K562 (cell line): Measurements from ENCODE around the gene C14orf39. TPM values are rescaled to one million over a fixed set of nuclear protein-coding genes. Genes with fewer than 3 reads are reported as not detected.
A peak's percentile ranks its signal among the peaks of the same experiment; 100 is the strongest.

Source experiments
- ATAC-seq: fragments of 200-7000 bp; cut with Tn5 transposase; 3 replicates; pipeline ENCODE4 v1.9.1; 2020; ENCODE audit warnings: moderate library complexity
- BruUV-seq: library from RNA; stranded (reverse); fragments of 400-500 nt; replicated peaks from 2 replicates; lab custom pipeline; 2021; lab: Mats Ljungman, UMichigan
- CTCF ChIA-PET: fragments of 300-600 bp; formaldehyde crosslinking; extraction: SDS; loops from one replicate; lab custom pipeline; 2021; ENCODE audit warnings: low intra/inter-chr PET ratio; lab: Yijun Ruan, JAX
- POLR2A ChIA-PET: fragments of 300-600, 350-650 bp; sonication (Branson Sonifier 250); formaldehyde crosslinking; extraction: SDS; loops from one replicate; lab custom pipeline; 2021; ENCODE audit warnings: antibody characterized with exemption, inconsistent platforms; lab: Yijun Ruan, JAX
- DNase-seq, 4 experiments: peaks; one replicate each; pipeline versions ENCODE4 v3.0.0 to v3.0.0-alpha.2; 2011 to 2018; ENCODE audit warnings: low spot score in 3 of 4, mixed read lengths in 3 of 4; ENCODE audit errors: extremely low read depth in 1 of 4
- FAIRE-seq: peaks from 2 replicates; lab custom pipeline; 2011; peaks lifted over from hg19 to GRCh38; lab: Jason Lieb, UNC
- H2AFZ ChIP-seq: 2 replicates; pipeline ENCODE4 v1.6.0; 2011; ENCODE audit warnings: low read depth, low read length, control low read depth, inconsistent platforms
- H3K27ac ChIP-seq: fragments of 200-600 bp; 3 replicates; pipeline ENCODE4 v1.8.0; 2011; ENCODE audit warnings: low read depth, mild to moderate bottlenecking, control low read depth, inconsistent platforms, low read length, moderate library complexity, mixed read lengths; ENCODE audit errors: extremely low read depth
- H3K27me3 ChIP-seq, 2 experiments: fragments of 300-600 bp in 1 of 2; 2 replicates in 1 of 2; 3 replicates in 1 of 2; pipeline versions ENCODE4 v1.6.0 to v1.8.0; 2011; ENCODE audit warnings: inconsistent platforms in 2 of 2, low read length in 2 of 2, mild to moderate bottlenecking in 1 of 2, mixed read lengths in 1 of 2, moderate library complexity in 1 of 2; ENCODE audit not compliant: control insufficient read depth in 2 of 2, insufficient read depth in 2 of 2
- H3K36me3 ChIP-seq: fragments of 300-600 bp; 3 replicates; pipeline ENCODE4 v1.8.0; 2011; ENCODE audit warnings: mild to moderate bottlenecking, low read length, inconsistent platforms; ENCODE audit not compliant: control insufficient read depth, insufficient read depth
- H3K4me1 ChIP-seq, 2 experiments: fragments of 200-600 bp in 1 of 2; replicated peaks in 1 of 2; 2 replicates in 1 of 2; 3 replicates in 1 of 2; pipeline versions ENCODE4 v1.5.1 to v1.8.0; 2011; ENCODE audit warnings: inconsistent platforms in 2 of 2, low read length in 2 of 2, mild to moderate bottlenecking in 1 of 2, mixed read lengths in 1 of 2, moderate library complexity in 1 of 2; ENCODE audit not compliant: control insufficient read depth in 2 of 2, insufficient read depth in 2 of 2
- H3K4me2 ChIP-seq: 2 replicates; pipeline ENCODE4 v1.6.1; 2011; ENCODE audit warnings: low read length, control low read depth, inconsistent platforms, mixed read lengths; ENCODE audit not compliant: insufficient read depth
- H3K4me3 ChIP-seq: fragments of 200-600 bp; sonication (generic), shearing (Covaris generic); 2 replicates; pipeline ENCODE4 v1.5.1; 2016; ENCODE audit warnings: control low read depth, inconsistent platforms
- H3K79me2 ChIP-seq: fragments of 200-600 bp; 3 replicates; pipeline ENCODE4 v1.8.0; 2011; ENCODE audit warnings: low read length, inconsistent platforms; ENCODE audit not compliant: control insufficient read depth, insufficient read depth
- H3K9ac ChIP-seq, 2 experiments: 2 replicates each; pipeline versions ENCODE4 v1.6.0 to v1.6.1; 2011; ENCODE audit warnings: low read depth in 2 of 2, low read length in 2 of 2, control low read depth in 1 of 2, inconsistent platforms in 1 of 2, mild to moderate bottlenecking in 1 of 2, mixed read lengths in 1 of 2; ENCODE audit not compliant: insufficient read depth in 1 of 2
- H3K9me1 ChIP-seq: one replicate; pipeline ENCODE4 v1.6.0; 2011; ENCODE audit warnings: inconsistent platforms, mild to moderate bottlenecking, low read length, moderate library complexity; ENCODE audit not compliant: control insufficient read depth, insufficient read depth
- H3K9me3 ChIP-seq: replicated peaks from 2 replicates; pipeline ENCODE4 v1.5.1; 2011; ENCODE audit warnings: low read depth, low read length, inconsistent platforms; ENCODE audit not compliant: control insufficient read depth, insufficient read depth
- H4K20me1 ChIP-seq: replicated peaks from 2 replicates; pipeline ENCODE4 v1.6.1; 2011; ENCODE audit warnings: low read length, inconsistent platforms, mixed read lengths; ENCODE audit not compliant: control insufficient read depth, insufficient read depth
- CBX1 ChIP-seq: sonication (generic); IDR thresholded peaks from 2 replicates; pipeline ENCODE4 v1.6.1; 2016; ENCODE audit warnings: antibody characterized with exemption, low read depth, mild to moderate bottlenecking
- EP300 ChIP-seq: IDR thresholded peaks from 2 replicates; pipeline ENCODE4 v1.6.1; 2012; ENCODE audit warnings: low read length, improper control_type of control experiment
- MEIS2 ChIP-seq: fragments of 450-650 bp; IDR thresholded peaks from 2 replicates; pipeline ENCODE4 v1.6.1; 2014; ENCODE audit warnings: mild to moderate bottlenecking; ENCODE audit not compliant: partially characterized antibody
- PBX2 ChIP-seq, 2 experiments: IDR thresholded peaks in 1 of 2; conservative IDR thresholded peaks in 1 of 2; 2 replicates each; pipeline ENCODE4 v1.6.1; 2016; ENCODE audit warnings: low read depth in 2 of 2, mild to moderate bottlenecking in 1 of 2, missing compliant biosample characterization in 1 of 2, missing genetic modification characterization in 1 of 2, moderate library complexity in 1 of 2
- RB1 ChIP-seq: fragments of 450-650 bp; IDR thresholded peaks from 2 replicates; pipeline ENCODE4 v1.6.1; 2017; ENCODE audit warnings: low read depth, mild to moderate bottlenecking
- SREBF2 ChIP-seq: sonication (generic); formaldehyde crosslinking; IDR thresholded peaks from 2 replicates; pipeline ENCODE4 v1.4.0; 2020; ENCODE audit warnings: mild to moderate bottlenecking, missing genetic modification reagents
- STAG1 ChIP-seq: sonication (generic); formaldehyde crosslinking; IDR thresholded peaks from 2 replicates; pipeline ENCODE4 v1.5.0; 2020; ENCODE audit warnings: missing genetic modification reagents, borderline replicate concordance
- ZC3H4 ChIP-seq: sonication (generic); formaldehyde crosslinking; IDR thresholded peaks from 2 replicates; pipeline ENCODE4 v1.9.0; 2021; ENCODE audit warnings: missing genetic modification reagents, borderline replicate concordance
- ZNF253 ChIP-seq: fragments of 250-450 bp; sonication (Bioruptor Pico); conservative IDR thresholded peaks from 2 replicates; pipeline ENCODE4 v1.6.1; 2021; ENCODE audit warnings: mild to moderate bottlenecking
- WGBS: fragments of 100-300 bp; shearing (Covaris generic); methylation state at CpG from one replicate; pipeline ENCODE4 v1.1.6; 2016; ENCODE audit warnings: low coverage, mixed read lengths; ENCODE audit not compliant: insufficient coverage; ENCODE audit errors: missing lambda C conversion rate; 5-methylcytosine and 5-hydroxymethylcytosine counted together
- in situ Hi-C: fragments of 300-500 bp; cut with MboI; formaldehyde crosslinking; loops from 4 replicates; pipeline ENCODE4 v1.15.0; 2018; ENCODE audit warnings: inconsistent platforms, mixed read lengths
- intact Hi-C: fragments of 100-400 bp; cut with micrococcal nuclease; formaldehyde crosslinking; loops from 2 replicates; pipeline ENCODE4 v1.14.2; 2022
- polyA plus RNA-seq, 8 experiments: library from polyadenylated mRNA; depleted of rRNA in 4 of 8; stranded (reverse) in 5 of 8; unstranded in 3 of 8; fragments of >200 nt; fragmentation: Nextera tagmentation in 2 of 8; fragmentation: Illumina TruSeq in 1 of 8; extraction: Ambion mirVana in 2 of 8; extraction: Trizol in 1 of 8; gene quantifications; 2 replicates each; pipeline versions ENCODE4 v1.2.1 to v1.2.3, GENCODE V29; 2011 to 2014; ENCODE audit warnings: inconsistent platforms in 1 of 8, missing spikeins in 1 of 8
- total RNA-seq, 7 experiments: library from RNA; depleted of rRNA in 6 of 7; stranded (reverse); fragments of >200 nt in 6 of 7; fragmentation: Illumina TruSeq in 2 of 7; extraction: Trizol in 2 of 7; gene quantifications; 2 replicates each; pipeline versions ENCODE4 v1.2.1 to v1.2.3, GENCODE V29; 2011 to 2021; ENCODE audit warnings: low replicate concordance in 1 of 7
- TF ChIP-seq, protein P1 (sequence below), 3 experiments: IDR thresholded peaks in 2 of 3; conservative IDR thresholded peaks in 1 of 3; 2 replicates each; pipeline ENCODE4 v1.5.1; 2011 to 2012; ENCODE audit warnings: low read length in 3 of 3, mild to moderate bottlenecking in 3 of 3, control low read depth in 2 of 3, improper control_type of control experiment in 1 of 3, inconsistent platforms in 1 of 3, low read depth in 1 of 3, mixed read lengths in 1 of 3, moderate library complexity in 1 of 3; ENCODE audit not compliant: insufficient read depth in 2 of 3
- TF ChIP-seq, protein P2 (sequence below): fragments of 450-650 bp; IDR thresholded peaks from 2 replicates; pipeline ENCODE4 v1.6.1; 2017; ENCODE audit warnings: antibody characterized with exemption, mild to moderate bottlenecking

C14orf39 gene
- total and polyA plus RNA-seq, 9 of the 15 experiments (the other 6 are each of a cell fraction or from before 2014, with no cell fraction given) = 0.54 to 6.7 (median 1.4) TPM

DNA sequence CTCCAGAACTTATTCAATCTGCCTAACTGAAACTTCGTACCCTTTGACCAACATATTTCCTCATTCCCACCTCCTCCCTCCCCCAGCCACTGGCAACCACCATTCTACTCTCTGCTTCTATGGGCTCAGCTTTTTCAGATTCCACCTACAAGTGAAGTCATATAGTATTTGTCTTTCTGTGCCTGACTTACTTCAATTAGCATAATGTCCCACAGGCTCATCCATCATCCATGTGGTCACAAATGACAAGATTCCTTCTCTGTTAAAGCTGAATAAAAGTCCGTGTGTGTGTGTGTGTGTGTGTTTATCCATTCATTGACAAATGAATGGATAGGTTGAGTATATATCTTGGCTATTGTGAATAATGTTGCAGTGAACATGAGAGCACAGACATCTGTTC lies 1.3 kb upstream of the C14orf39 start:
- ATAC-seq (no peak), FAIRE-seq (no peak), DNase-seq (no peak)
- no peaks in the 10 kb centered on the region for H3K27me3 ChIP-seq
- CTCF ChIA-PET = no interaction called here
- no peak overlapping the region for H3K4me2 ChIP-seq
- TF ChIP-seq CBX1 = no peak
- no peak for TF ChIP-seq PBX2 (CRISPR knock-in tag; IDR thresholded peaks at IDR 0.05; ENCODE audit: low read depth)
- TF ChIP-seq PBX2 (tag; conservative IDR thresholded peaks at IDR 0.05; ENCODE audit: low read depth) = peak; percentile 42; the same call in 1 of the 2 replicates
- TF ChIP-seq ZC3H4 (CRISPR knock-in tag) = no peak
- TF ChIP-seq EP300 = no peak
- TF ChIP-seq RB1 = no peak
- peak; percentile 59 for TF ChIP-seq MEIS2
- TF ChIP-seq ZNF253 (CRISPR knock-in tag) = no peak
- no peak for TF ChIP-seq SREBF2 (CRISPR knock-in tag)
- TF ChIP-seq, protein P1, sequence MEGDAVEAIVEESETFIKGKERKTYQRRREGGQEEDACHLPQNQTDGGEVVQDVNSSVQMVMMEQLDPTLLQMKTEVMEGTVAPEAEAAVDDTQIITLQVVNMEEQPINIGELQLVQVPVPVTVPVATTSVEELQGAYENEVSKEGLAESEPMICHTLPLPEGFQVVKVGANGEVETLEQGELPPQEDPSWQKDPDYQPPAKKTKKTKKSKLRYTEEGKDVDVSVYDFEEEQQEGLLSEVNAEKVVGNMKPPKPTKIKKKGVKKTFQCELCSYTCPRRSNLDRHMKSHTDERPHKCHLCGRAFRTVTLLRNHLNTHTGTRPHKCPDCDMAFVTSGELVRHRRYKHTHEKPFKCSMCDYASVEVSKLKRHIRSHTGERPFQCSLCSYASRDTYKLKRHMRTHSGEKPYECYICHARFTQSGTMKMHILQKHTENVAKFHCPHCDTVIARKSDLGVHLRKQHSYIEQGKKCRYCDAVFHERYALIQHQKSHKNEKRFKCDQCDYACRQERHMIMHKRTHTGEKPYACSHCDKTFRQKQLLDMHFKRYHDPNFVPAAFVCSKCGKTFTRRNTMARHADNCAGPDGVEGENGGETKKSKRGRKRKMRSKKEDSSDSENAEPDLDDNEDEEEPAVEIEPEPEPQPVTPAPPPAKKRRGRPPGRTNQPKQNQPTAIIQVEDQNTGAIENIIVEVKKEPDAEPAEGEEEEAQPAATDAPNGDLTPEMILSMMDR (IDR thresholded peaks at IDR 0.05 in 2 of 3, conservative IDR thresholded peaks at IDR 0.05 in 1 of 3; ENCODE audit: insufficient read depth in 2 of 3, low read depth in 1 of 3, low read length in 3 of 3) = no peak
- TF ChIP-seq, protein P2, sequence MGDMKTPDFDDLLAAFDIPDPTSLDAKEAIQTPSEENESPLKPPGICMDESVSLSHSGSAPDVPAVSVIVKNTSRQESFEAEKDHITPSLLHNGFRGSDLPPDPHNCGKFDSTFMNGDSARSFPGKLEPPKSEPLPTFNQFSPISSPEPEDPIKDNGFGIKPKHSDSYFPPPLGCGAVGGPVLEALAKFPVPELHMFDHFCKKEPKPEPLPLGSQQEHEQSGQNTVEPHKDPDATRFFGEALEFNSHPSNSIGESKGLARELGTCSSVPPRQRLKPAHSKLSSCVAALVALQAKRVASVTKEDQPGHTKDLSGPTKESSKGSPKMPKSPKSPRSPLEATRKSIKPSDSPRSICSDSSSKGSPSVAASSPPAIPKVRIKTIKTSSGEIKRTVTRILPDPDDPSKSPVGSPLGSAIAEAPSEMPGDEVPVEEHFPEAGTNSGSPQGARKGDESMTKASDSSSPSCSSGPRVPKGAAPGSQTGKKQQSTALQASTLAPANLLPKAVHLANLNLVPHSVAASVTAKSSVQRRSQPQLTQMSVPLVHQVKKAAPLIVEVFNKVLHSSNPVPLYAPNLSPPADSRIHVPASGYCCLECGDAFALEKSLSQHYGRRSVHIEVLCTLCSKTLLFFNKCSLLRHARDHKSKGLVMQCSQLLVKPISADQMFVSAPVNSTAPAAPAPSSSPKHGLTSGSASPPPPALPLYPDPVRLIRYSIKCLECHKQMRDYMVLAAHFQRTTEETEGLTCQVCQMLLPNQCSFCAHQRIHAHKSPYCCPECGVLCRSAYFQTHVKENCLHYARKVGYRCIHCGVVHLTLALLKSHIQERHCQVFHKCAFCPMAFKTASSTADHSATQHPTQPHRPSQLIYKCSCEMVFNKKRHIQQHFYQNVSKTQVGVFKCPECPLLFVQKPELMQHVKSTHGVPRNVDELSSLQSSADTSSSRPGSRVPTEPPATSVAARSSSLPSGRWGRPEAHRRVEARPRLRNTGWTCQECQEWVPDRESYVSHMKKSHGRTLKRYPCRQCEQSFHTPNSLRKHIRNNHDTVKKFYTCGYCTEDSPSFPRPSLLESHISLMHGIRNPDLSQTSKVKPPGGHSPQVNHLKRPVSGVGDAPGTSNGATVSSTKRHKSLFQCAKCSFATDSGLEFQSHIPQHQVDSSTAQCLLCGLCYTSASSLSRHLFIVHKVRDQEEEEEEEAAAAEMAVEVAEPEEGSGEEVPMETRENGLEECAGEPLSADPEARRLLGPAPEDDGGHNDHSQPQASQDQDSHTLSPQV = no peak
- no peak for TF ChIP-seq STAG1 (CRISPR knock-in tag)
- no TSS peak for BruUV-seq
- no peak overlapping the region for H3K27ac ChIP-seq
- H2AFZ ChIP-seq = no peak overlapping the region
- H3K9me3 ChIP-seq = peaks cover 1% of the 10 kb centered on the region; the same call in 1 of the 2 replicates
- POLR2A ChIA-PET = no interaction called here
- in situ Hi-C loops = no loop called here
- WGBS = 30% methylated on average over 2 of the region's 2 CpGs
- no peak overlapping the region for H3K4me3 ChIP-seq
- H4K20me1 ChIP-seq = no peaks in the 10 kb centered on the region
- H3K4me1 ChIP-seq = peaks cover 0 to 7% of the 10 kb centered on the region in 2 experiments; a peak in 3 of 5 replicates
- intact Hi-C loops = loop anchor here (2.0 to 10.0 kb wide), 4 partner anchors 136 to 290 kb away; no protein-coding TSS in a partner anchor
- H3K9ac ChIP-seq = no peak overlapping the region
- H3K36me3 ChIP-seq = no peaks in the 10 kb centered on the region
- H3K9me1 ChIP-seq = no peaks in the 10 kb centered on the region
- H3K79me2 ChIP-seq = no peaks in the 10 kb centered on the region
